Mucosa of descending colon (tissue), 3 donors: ENCODE results near the gene METTL21A. TPM values are rescaled to one million over a fixed set of nuclear protein-coding genes. Genes with fewer than 3 reads are reported as not detected.

Experiments used
- ATAC-seq: fragments of 200-7000 bp; cut with Tn5 transposase; one replicate; pipeline ENCODE4 v1.9.1; 2020; ENCODE audit warnings: mild to moderate bottlenecking, moderate library complexity
- DNase-seq, 3 donors: peaks; one replicate each; pipeline ENCODE4 v3.0.0-alpha.2; 2020
- H3K36me3 ChIP-seq: fragments of 200-600 bp; one replicate; pipeline ENCODE4 v1.8.0; 2021; ENCODE audit warnings: low read depth, mild to moderate bottlenecking
- H3K4me1 ChIP-seq: fragments of 200-600 bp; one replicate; pipeline ENCODE4 v1.8.0; 2021; ENCODE audit warnings: low read depth, mild to moderate bottlenecking
- H3K4me3 ChIP-seq: fragments of 200-600 bp; one replicate; pipeline ENCODE4 v1.8.0; 2021; ENCODE audit warnings: mild to moderate bottlenecking
- H3K9me3 ChIP-seq: fragments of 200-600 bp; one replicate; pipeline ENCODE4 v1.8.0; 2021; ENCODE audit warnings: mild to moderate bottlenecking
- CTCF ChIP-seq: fragments of 200-600 bp; IDR thresholded peaks from one replicate; pipeline ENCODE4 v1.8.0; 2022; ENCODE audit warnings: antibody characterized with exemption, mild to moderate bottlenecking
- intact Hi-C, 2 donors: fragments of 100-400 bp; cut with DNase I in 1 of 2; cut with micrococcal nuclease in 1 of 2; formaldehyde crosslinking; loops; one replicate each; pipeline versions ENCODE4 v1.11.0 to v1.11.1; 2022; cut with DNase I, micrococcal nuclease
- total RNA-seq, 3 donors: library from RNA; stranded (reverse); fragmentation: NEBNext Ultra II Directional in 2 of 3; extraction: Animal tissue kit (Norgen Biotek cat#: 25700) in 2 of 3; gene quantifications; one replicate each; pipeline versions ENCODE4 v1.2.1 to v1.2.4, GENCODE V29; 2021 to 2023
- donor health status: DM: no; HTN: no; CAD: no; lungs with moderate emphysema.
- donor health status: DM: no; HTN: no; CAD: no.
- donor health status: DM: no; HTN: yes; CAD: no.

The METTL21A gene
- total RNA-seq, 3 donors from 2014 or later = 9.6 to 21.5 (median 15.2) TPM

GRCh38 chr2:207619764-207620203, 5.4 kb downstream of the METTL21A start:
- intact Hi-C loops = no loop called here
- DNase-seq (no peak), ATAC-seq (no peak)
- Histone ChIP-seq H3K36me3 (no peaks in the 10 kb centered on the region), H3K4me1 (peaks cover 5% of the 10 kb centered on the region), H3K9me3 (no peaks in the 10 kb centered on the region), H3K4me3 (no peak overlapping the region)
- TF ChIP-seq CTCF = no peak

- peak; percentile 52 for ATAC-seq
Measured at GRCh38 chr2:207617011-207617671, 8.1 kb downstream of the METTL21A start.

GRCh38 chr2:207616185-207616584, 9.0 kb downstream of the METTL21A start:
- Histone ChIP-seq H3K36me3 (no peaks in the 10 kb centered on the region), H3K9me3 (no peaks in the 10 kb centered on the region), H3K4me1 (no peaks in the 10 kb centered on the region), H3K4me3 (no peak overlapping the region)
- TF ChIP-seq CTCF = no peak
- DNase-seq (no peak), ATAC-seq (no peak)
- intact Hi-C loops = no loop called here

More at GRCh38 chr2:207617011-207617671, 8.1 kb downstream of the METTL21A start:
- Histone ChIP-seq H3K9me3 (no peaks in the 10 kb centered on the region), H3K4me3 (no peak overlapping the region), H3K4me1 (no peaks in the 10 kb centered on the region), H3K36me3 (no peaks in the 10 kb centered on the region)
- TF ChIP-seq CTCF = no peak
- intact Hi-C loops = no loop called here
- no peak for DNase-seq

DNA sequence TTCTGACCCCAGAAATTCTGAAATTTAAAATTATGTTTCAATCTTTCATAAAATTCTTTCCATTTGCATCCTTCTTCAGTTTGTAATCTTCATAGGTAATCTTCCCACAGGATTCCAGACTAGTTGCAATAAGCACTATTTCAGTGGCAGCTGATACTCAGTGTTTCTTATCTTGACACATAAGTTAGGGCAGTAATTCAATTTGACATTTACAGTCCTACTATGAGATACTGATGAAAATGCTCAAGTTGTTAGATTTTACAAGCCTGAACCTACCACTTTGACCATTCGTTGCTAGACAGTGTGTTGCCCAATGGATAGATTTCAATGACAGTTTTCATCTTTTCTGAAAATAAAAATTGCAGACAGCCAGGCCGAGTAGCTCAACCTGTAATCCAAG, 10.4 kb downstream of the METTL21A start:
- ATAC-seq (no peak), DNase-seq (no peak)
- intact Hi-C loops = no loop called here
- Histone ChIP-seq H3K4me1 (no peaks in the 10 kb centered on the region), H3K9me3 (no peaks in the 10 kb centered on the region), H3K36me3 (no peaks in the 10 kb centered on the region), H3K4me3 (no peak overlapping the region)
- TF ChIP-seq CTCF = no peak

DNA sequence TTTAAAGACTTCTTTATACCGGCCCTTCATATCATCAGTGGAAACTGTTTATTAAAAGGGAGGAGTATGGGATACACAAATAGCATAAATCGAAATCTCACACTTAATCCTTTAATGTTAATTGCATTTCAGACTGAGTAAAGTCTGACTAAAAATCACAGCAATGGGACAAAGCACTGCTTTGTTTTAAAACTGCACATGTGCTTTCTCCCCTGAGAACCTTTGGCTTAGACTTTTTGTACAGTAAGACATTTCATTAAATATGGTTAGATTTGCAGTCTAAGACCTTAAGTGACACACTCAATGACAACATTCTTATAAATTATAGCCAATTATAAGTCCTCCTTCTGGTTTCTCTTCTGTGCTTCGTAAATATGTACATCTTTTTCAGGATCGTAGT, 12.5 kb downstream of the METTL21A start:
- Histone ChIP-seq H3K4me1 (no peaks in the 10 kb centered on the region), H3K4me3 (no peak overlapping the region), H3K36me3 (no peaks in the 10 kb centered on the region), H3K9me3 (no peaks in the 10 kb centered on the region)
- no peak for ATAC-seq
- intact Hi-C loops = no loop called here
- no peak for TF ChIP-seq CTCF
- no peak for DNase-seq
